NCI-H1694 treated with DMSO at 0.1 percent for 48 hours (cell line): ENCODE data around the gene PKP2.

ENCODE experiments used
- DNase-seq: peaks from one replicate; lab custom pipeline; 2025; lab: John Stamatoyannopoulos, UW

PKP2 gene

DNA sequence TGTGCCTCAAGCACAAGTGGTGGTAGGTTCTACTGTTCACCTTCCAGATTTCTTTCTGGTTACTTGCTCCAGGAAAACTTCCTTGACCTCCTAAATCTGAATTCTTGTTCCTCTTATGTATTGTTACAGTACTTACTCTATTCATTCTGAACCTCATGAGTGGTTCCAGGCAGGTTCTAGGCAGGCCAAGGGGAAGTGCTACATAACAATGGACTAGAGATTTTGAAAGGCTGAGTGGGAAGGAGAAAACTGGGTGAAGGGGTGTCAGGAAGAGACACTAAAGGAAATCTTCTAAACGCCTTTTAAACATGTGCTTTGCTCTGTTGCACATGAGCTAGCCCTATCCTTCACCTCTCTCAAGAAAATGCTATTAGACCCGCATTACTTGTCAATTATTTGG lies 142.5 kb downstream of the PKP2 start:
- DNase-seq: no peak

DNA sequence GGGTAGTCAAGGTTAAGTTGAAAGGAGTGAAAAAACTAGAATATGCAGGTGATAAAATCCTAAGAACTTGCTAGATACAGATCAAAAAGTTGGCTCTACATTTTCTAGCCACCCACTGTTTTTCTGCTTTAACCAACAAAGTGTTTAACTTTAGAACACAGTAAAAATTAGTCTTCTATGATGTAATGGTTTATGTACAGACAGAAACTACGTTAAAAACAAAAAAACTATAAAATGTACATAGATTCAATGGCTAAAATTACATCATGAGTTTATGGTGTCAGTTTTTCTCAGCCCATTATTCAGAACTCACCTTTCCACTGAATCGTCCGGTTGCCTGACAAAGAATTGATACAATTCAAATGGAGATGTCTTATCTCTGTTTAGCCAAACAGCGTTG lies 143.0 kb downstream of the PKP2 start:
- DNase-seq: no peak

GRCh38 chr12:32743264-32743663 lies 153.3 kb downstream of the PKP2 start:
- no peak for DNase-seq

DNA sequence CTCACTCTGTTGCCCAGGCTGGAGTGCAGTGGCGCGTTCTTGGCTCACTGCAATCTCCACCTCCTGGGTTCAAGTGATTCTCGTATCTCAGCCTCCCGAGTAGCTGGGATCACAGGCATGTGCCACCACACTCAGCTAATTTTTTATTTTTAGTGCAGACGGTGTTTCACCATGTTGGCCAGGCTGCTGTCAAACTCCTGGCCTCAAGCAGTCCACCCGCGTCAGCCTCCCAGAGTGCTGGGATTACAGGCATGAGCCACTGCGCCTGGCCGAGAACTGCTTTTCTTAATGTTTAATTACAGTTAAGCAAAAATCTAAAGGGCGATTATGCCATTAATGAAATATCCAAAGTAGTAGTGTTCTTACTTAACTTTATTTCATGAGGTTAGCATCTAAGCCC lies 154.4 kb downstream of the PKP2 start:
- no peak for DNase-seq
